SK-N-SH (cell line): ENCODE measurements around the gene BBS10. TPM values are rescaled to one million over a fixed set of nuclear protein-coding genes. Genes with fewer than 3 reads are reported as not detected.

Experiments
- CTCF ChIA-PET: fragments of 300-600, 350-600 bp; formaldehyde crosslinking; extraction: SDS; loops from one replicate; lab custom pipeline; 2021; lab: Yijun Ruan, JAX
- POLR2A ChIA-PET: fragments of 350-600 bp; sonication (Branson Sonifier 250); formaldehyde crosslinking; extraction: SDS; loops from one replicate; lab custom pipeline; 2020; ENCODE audit warnings: antibody characterized with exemption, inconsistent platforms; lab: Yijun Ruan, JAX
- DNase-seq: peaks from one replicate; pipeline ENCODE4 v3.0.0; 2012
- H2AFZ ChIP-seq: fragments of 200-600 bp; sonication (generic); 2 replicates; pipeline ENCODE4 v1.8.1; 2016; ENCODE audit warnings: antibody characterized with exemption, mild to moderate bottlenecking, low read depth
- H3F3A ChIP-seq: fragments of 200-600 bp; sonication (generic); replicated peaks from 2 replicates; pipeline ENCODE3; 2016; ENCODE audit warnings: antibody characterized with exemption, mild to moderate bottlenecking; ENCODE audit not compliant: insufficient read depth
- H3K27ac ChIP-seq, 2 experiments: fragments of 200-500 bp in 1 of 2; fragments of 200-600 bp in 1 of 2; sonication (Bioruptor generic) in 1 of 2; sonication (generic), shearing (Covaris generic) in 1 of 2; 2 replicates each; pipeline versions ENCODE4 v1.5.1 to v1.6.1; 2014 to 2016; ENCODE audit warnings: low read depth in 2 of 2, inconsistent platforms in 1 of 2, low read length in 1 of 2, mild to moderate bottlenecking in 1 of 2, mixed read lengths in 1 of 2
- H3K27me3 ChIP-seq: fragments of 200-600 bp; sonication (generic), shearing (Covaris generic); 2 replicates; pipeline ENCODE4 v1.6.1; 2016; ENCODE audit warnings: mixed run types; ENCODE audit not compliant: insufficient read depth
- H3K36me3 ChIP-seq, 2 experiments: fragments of 200-500 bp in 1 of 2; fragments of 200-600 bp in 1 of 2; sonication (Bioruptor generic) in 1 of 2; sonication (generic) in 1 of 2; replicated peaks in 1 of 2; 2 replicates each; pipeline versions ENCODE3 to v1.5.1; 2014 to 2016; ENCODE audit warnings: low read length in 1 of 2, mild to moderate bottlenecking in 1 of 2; ENCODE audit not compliant: insufficient read depth in 2 of 2, control insufficient read depth in 1 of 2
- H3K4me1 ChIP-seq, 2 experiments: fragments of 200-500 bp in 1 of 2; fragments of 200-600 bp in 1 of 2; sonication (Bioruptor generic) in 1 of 2; sonication (generic), shearing (Covaris generic) in 1 of 2; 2 replicates each; pipeline versions ENCODE4 v1.5.1 to v1.6.1; 2014 to 2016; ENCODE audit warnings: low read depth in 1 of 2, low read length in 1 of 2, mixed run types in 1 of 2; ENCODE audit not compliant: insufficient read depth in 2 of 2, control insufficient read depth in 1 of 2
- H3K4me2 ChIP-seq: fragments of 200-600 bp; sonication (generic), shearing (Covaris generic); 2 replicates; pipeline ENCODE4 v1.6.1; 2017; ENCODE audit warnings: mixed run types
- H3K4me3 ChIP-seq, 2 experiments: fragments of 200-500 bp in 1 of 2; fragments of 200-600 bp in 1 of 2; sonication (Bioruptor generic) in 1 of 2; sonication (generic), shearing (Covaris generic) in 1 of 2; 2 replicates each; pipeline versions ENCODE4 v1.5.1 to v1.8.1; 2014 to 2016; ENCODE audit warnings: low read depth in 2 of 2, inconsistent platforms in 1 of 2, low read length in 1 of 2, mild to moderate bottlenecking in 1 of 2, mixed read lengths in 1 of 2, moderate library complexity in 1 of 2
- H3K79me2 ChIP-seq: fragments of 200-600 bp; sonication (generic); 2 replicates; pipeline ENCODE4 v1.8.1; 2017; ENCODE audit warnings: mild to moderate bottlenecking; ENCODE audit not compliant: insufficient read depth
- H3K9ac ChIP-seq: fragments of 200-600 bp; sonication (generic); 2 replicates; pipeline ENCODE4 v1.6.1; 2017; ENCODE audit warnings: mixed run types
- H3K9me2 ChIP-seq: fragments of 200-600 bp; sonication (generic); 2 replicates; pipeline ENCODE4 v1.6.1; 2017; ENCODE audit warnings: mixed run types
- H3K9me3 ChIP-seq: fragments of 200-600 bp; sonication (generic); 2 replicates; pipeline ENCODE4 v1.6.1; 2017; ENCODE audit warnings: mixed run types, mild to moderate bottlenecking, moderate library complexity
- H4K20me1 ChIP-seq: fragments of 200-600 bp; sonication (generic); 2 replicates; pipeline ENCODE4 v1.6.1; 2017; ENCODE audit warnings: mild to moderate bottlenecking, mixed run types; ENCODE audit not compliant: insufficient read depth
- EP300 ChIP-seq, 2 experiments: IDR thresholded peaks; 2 replicates each; pipeline versions ENCODE4 v1.4.0 to v1.6.1; 2012; ENCODE audit warnings: borderline replicate concordance in 1 of 2, low read depth in 1 of 2, low read length in 1 of 2
- FOSL2 ChIP-seq: IDR thresholded peaks from 2 replicates; pipeline ENCODE4 v1.4.0; 2012; ENCODE audit warnings: low read depth, mild to moderate bottlenecking, moderate library complexity, borderline replicate concordance
- IRF3 ChIP-seq: fragments of 150-350 bp; IDR thresholded peaks from 2 replicates; pipeline ENCODE4 v1.6.1; 2016; ENCODE audit warnings: mild to moderate bottlenecking, low read depth, low read length
- JUND ChIP-seq: IDR thresholded peaks from 2 replicates; pipeline ENCODE4 v1.4.0; 2012
- MAX ChIP-seq: IDR thresholded peaks from 2 replicates; pipeline ENCODE4 v1.4.0; 2012; ENCODE audit warnings: low read depth
- MEF2A ChIP-seq: IDR thresholded peaks from 2 replicates; pipeline ENCODE4 v1.4.0; 2012; ENCODE audit warnings: low read depth, borderline replicate concordance
- MXI1 ChIP-seq: IDR thresholded peaks from 2 replicates; pipeline ENCODE4 v1.6.1; 2012; ENCODE audit warnings: mild to moderate bottlenecking, low read depth, low read length, improper control_type of control experiment
- NFIC ChIP-seq: IDR thresholded peaks from 2 replicates; pipeline ENCODE4 v1.4.0; 2012; ENCODE audit warnings: borderline replicate concordance
- NRF1 ChIP-seq: IDR thresholded peaks from 2 replicates; pipeline ENCODE4 v1.6.1; 2012; ENCODE audit warnings: low read depth, mild to moderate bottlenecking, low read length
- PBX3 ChIP-seq: IDR thresholded peaks from 2 replicates; pipeline ENCODE4; 2012
- POLR2AphosphoS5 ChIP-seq: IDR thresholded peaks from 2 replicates; pipeline ENCODE4 v1.6.1; 2012; ENCODE audit warnings: low read depth, low read length
- RCOR1 ChIP-seq: fragments of 150-350 bp; IDR thresholded peaks from 2 replicates; pipeline ENCODE4 v1.6.1; 2017; ENCODE audit warnings: antibody characterized with exemption, low read length
- TEAD4 ChIP-seq: IDR thresholded peaks from 2 replicates; pipeline ENCODE4 v1.4.0; 2012; ENCODE audit warnings: mild to moderate bottlenecking, borderline replicate concordance; ENCODE audit not compliant: insufficient read depth
- USF2 ChIP-seq: fragments of 150-350 bp; IDR thresholded peaks from 2 replicates; pipeline ENCODE4 v1.6.1; 2017; ENCODE audit warnings: antibody characterized with exemption, low read length, low read depth, borderline replicate concordance
- YY1 ChIP-seq: IDR thresholded peaks from 2 replicates; pipeline ENCODE4 v1.4.0; 2012; ENCODE audit warnings: low read depth, mild to moderate bottlenecking
- ZBTB33 ChIP-seq: IDR thresholded peaks from 2 replicates; pipeline ENCODE4 v1.4.0; 2012; ENCODE audit warnings: low read depth, borderline replicate concordance
- WGBS: methylation state at CpG from one replicate; pipeline ENCODE4 v1.1.6; 2017; ENCODE audit warnings: low lambda C conversion rate; 5-methylcytosine and 5-hydroxymethylcytosine counted together
- polyA plus RNA-seq, 3 experiments: library from polyadenylated mRNA; depleted of rRNA; stranded (reverse); fragments of >200 nt; gene quantifications; 2 replicates each; pipeline ENCODE4 v1.2.3, GENCODE V29; 2012

BBS10 gene
- polyA plus RNA-seq, 1 of the 3 experiments (the other 2 are of a cell fraction) = 5.6 TPM

GRCh38 chr12:76341436-76342030 is 6.7 kb downstream of the BBS10 start:
- no peak for DNase-seq
- peak; percentile 6; the same call in 1 of the 2 replicates for TF ChIP-seq JUND
- TF ChIP-seq USF2 = no peak
- TF ChIP-seq NRF1 = no peak
- peak; percentile 32; the same call in 1 of the 2 replicates for TF ChIP-seq FOSL2
- POLR2A ChIA-PET = no interaction called here
- Histone ChIP-seq H3K27ac (peak overlapping the region in 1 of 2 experiments; percentile 38; a peak in 2 of 4 replicates), H3F3A (peaks cover 15% of the 10 kb centered on the region), H3K9me2 (no peaks in the 10 kb centered on the region), H3K27me3 (no peaks in the 10 kb centered on the region), H3K79me2 (peaks cover 32% of the 10 kb centered on the region), H3K9ac (no peak overlapping the region), H3K36me3 (peaks cover 6 to 13% of the 10 kb centered on the region in 2 experiments), H3K9me3 (no peaks in the 10 kb centered on the region), H3K4me2 (no peak overlapping the region), H2AFZ (peak overlapping the region; percentile 24; the same call in 1 of the 2 replicates), H3K4me1 (peaks cover 2 to 8% of the 10 kb centered on the region in 2 experiments; a peak in 3 of 4 replicates), H3K4me3 (no peak overlapping the region), H4K20me1 (no peaks in the 10 kb centered on the region)
- CTCF ChIA-PET = no interaction called here
- 71% methylated on average over 5 of the region's 5 CpGs for WGBS

- peak overlapping the region in 1 of 2 experiments; percentile 38; a peak in 2 of 4 replicates for H3K27ac ChIP-seq
- TF ChIP-seq PBX3 (no peak), EP300 (IDR thresholded peaks at IDR 0.05; ENCODE audit: borderline replicate concordance in 1 of 2, low read depth in 1 of 2, low read length in 1 of 2) (no peak), IRF3 (no peak), POLR2AphosphoS5 (no peak), NFIC (no peak), MAX (no peak), ZBTB33 (no peak), TEAD4 (no peak), RCOR1 (no peak), YY1 (no peak), MXI1 (no peak), NRF1 (no peak), USF2 (no peak), JUND (no peak), MEF2A (no peak)
- ChIA-PET CTCF (interaction anchor here (0.7 kb wide), 1 partner anchor 572 kb away, joined by 3 read pairs; no protein-coding TSS in a partner anchor), POLR2A (no interaction called here)
- no peaks in the 10 kb centered on the region for H3K27me3 ChIP-seq
- WGBS = 84% methylated on average over 9 of the region's 9 CpGs
- no peaks in the 10 kb centered on the region for H4K20me1 ChIP-seq
- DNase-seq = no peak
- no peaks in the 10 kb centered on the region for H3K9me3 ChIP-seq
- peaks cover 2 to 5% of the 10 kb centered on the region in 2 experiments; a peak in 3 of 4 replicates for H3K4me1 ChIP-seq
- no peak overlapping the region for H3K4me3 ChIP-seq
- H3K9ac ChIP-seq = no peak overlapping the region
- peaks cover 12% of the 10 kb centered on the region for H3F3A ChIP-seq
- no peaks in the 10 kb centered on the region for H3K9me2 ChIP-seq
- peaks cover 25% of the 10 kb centered on the region for H3K79me2 ChIP-seq
- H3K4me2 ChIP-seq = no peak overlapping the region
- peak overlapping the region; percentile 24; the same call in 1 of the 2 replicates for H2AFZ ChIP-seq
- H3K36me3 ChIP-seq = peaks cover 4 to 14% of the 10 kb centered on the region in 2 experiments
Observed at GRCh38 chr12:76340680-76341435, 7.4 kb downstream of the BBS10 start.
